NOMO-1 treated with dmso at 0.1 percent for 144 hours (cell line): ENCODE measurements around the gene SBNO2.

Experiments used
- DNase-seq: peaks from one replicate; lab custom pipeline; 2025; ENCODE audit not compliant: unreplicated experiment; lab: John Stamatoyannopoulos, UW

Gene SBNO2

DNA sequence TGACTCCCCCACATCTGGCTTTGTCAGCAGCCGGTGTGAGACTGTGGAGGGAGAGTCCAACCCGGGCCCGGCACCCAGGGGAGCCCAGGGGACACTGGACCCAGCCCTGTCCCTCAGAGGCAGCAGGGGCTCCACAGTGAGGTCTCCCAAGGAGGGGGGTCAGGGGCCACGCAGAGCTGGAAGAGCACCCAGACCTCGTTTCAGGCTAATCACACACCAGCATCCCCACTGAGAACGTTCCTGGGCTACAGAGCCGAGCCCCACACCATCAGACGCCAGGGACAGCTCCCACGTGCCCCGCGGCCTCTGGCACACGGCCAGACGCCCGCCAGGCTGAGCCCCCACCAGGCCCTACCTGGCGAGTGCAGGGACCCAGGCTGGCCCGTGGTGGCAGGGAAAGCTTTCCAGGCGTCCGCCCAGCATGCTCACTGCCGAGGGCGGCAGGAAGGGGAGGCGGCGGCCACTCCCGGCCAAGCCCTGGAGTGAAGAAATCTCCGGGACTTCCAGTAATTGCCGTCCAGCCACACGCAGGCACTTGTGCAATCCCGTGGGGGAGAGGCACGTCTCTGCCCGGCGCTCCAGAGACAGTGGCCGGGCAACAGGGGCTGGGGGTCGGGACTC is 19.2 kb downstream of the SBNO2 start:
- peak; percentile 30 for DNase-seq

GRCh38 chr19:1153891-1154730 is 20.0 kb downstream of the SBNO2 start:
- DNase-seq: no peak

- DNase-seq: no peak
Measured at GRCh38 chr19:1151917-1152587, 22.0 kb downstream of the SBNO2 start.

- DNase-seq: no peak
Measured at GRCh38 chr19:1151037-1151724, 22.9 kb downstream of the SBNO2 start.

DNA sequence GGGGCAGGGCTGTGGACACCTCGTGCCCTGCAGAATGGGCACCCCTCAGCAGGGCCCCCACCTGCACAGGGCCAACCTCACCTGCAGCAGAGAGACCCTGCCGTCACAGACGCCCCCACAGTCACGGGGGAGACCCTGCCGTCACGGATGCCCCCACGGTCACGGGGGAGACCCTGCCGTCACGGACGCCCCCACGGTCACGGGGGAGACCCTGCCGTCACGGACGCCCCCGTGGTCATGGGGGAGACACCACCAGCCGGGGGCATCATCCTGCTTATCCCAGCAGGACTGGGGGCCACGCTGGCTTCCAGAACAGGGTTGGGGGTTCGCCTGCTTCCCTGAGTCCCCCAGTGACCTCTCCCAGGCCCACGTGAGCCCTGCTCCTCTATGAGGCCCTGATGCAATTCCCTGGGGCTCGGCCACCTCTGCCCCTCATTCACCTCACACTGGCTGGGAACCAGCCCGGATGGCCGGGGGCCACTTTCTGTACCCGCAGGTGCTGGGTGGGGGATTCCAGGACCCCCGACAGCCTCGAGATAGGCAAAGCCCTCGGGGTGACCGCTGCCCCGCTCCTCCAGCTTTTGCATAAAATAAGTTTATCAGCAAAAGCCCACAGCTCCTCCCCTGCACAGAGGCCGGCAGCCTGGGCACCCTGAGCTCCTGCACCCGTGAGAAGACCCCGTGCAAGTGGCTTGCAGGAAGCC is 23.6 kb downstream of the SBNO2 start:
- no peak for DNase-seq

DNA sequence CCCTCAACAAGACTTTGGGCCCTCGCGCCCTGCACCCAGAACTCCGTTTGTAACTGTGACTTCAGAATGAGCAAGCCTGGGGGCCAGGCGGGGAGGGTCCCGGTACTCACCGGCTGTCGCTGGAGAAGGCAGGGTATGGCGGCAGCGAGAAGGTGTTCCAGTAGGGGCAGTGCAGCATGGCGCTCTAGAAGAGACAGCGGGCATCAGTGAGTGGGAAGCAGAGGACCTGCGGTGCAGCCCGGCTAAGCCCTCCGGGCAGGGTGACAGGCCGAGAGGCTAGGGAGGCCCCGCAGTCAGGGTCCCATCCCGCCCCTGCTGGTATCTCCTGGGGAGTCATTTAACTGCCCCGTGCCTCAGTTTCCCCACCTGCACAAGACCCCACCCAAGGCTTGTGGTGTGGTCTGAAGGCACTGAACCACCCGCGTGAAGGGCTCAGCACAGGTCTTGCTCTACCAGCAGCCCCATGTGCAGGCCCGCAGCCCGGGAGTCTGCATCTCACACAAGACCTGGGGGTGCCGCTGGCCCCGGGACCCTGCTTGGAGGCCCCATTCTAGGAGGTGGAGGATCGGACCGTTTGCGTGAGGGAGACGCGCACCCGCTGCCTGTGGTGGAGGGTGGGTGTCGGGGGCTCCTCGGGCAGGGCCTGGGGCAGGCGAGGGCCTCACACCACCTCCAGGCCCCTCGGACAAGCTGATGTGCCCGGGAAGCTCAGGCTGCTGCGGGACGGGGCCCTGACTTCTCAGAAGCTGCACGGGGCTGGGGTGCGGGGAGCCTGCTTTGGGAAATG is 24.6 kb downstream of the SBNO2 start:
- DNase-seq: no peak

DNA sequence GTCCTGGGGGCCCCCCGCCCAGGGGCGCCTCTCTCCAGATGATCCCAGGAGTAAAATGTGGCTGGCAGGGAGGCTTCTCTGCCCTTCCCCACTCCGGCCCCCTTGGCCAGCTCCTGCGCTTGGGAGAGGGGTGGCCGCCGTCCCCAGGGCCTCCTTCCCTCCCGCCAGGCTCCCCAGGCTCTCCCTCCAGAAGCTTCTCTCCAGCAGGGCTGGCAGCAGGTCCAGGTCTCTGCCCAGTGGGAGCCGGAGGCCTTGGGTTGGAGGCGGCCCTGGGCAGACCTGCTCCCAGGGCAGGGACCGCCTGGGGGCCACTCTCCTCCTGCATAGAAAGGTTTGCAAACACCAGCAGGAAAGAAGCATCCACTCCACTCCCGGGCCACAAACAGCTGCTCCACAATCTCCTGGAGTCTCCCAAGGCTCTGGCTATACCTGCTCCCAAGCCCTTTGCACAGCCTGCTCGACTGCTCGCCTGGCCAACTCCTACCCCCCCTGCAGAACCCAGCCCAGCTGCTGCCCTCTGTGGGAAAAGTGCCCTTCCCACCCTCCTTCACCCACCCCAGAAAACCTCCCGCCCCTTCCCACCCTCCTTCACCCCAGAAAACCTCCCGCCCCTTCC is 26.0 kb downstream of the SBNO2 start:
- no peak for DNase-seq

DNA sequence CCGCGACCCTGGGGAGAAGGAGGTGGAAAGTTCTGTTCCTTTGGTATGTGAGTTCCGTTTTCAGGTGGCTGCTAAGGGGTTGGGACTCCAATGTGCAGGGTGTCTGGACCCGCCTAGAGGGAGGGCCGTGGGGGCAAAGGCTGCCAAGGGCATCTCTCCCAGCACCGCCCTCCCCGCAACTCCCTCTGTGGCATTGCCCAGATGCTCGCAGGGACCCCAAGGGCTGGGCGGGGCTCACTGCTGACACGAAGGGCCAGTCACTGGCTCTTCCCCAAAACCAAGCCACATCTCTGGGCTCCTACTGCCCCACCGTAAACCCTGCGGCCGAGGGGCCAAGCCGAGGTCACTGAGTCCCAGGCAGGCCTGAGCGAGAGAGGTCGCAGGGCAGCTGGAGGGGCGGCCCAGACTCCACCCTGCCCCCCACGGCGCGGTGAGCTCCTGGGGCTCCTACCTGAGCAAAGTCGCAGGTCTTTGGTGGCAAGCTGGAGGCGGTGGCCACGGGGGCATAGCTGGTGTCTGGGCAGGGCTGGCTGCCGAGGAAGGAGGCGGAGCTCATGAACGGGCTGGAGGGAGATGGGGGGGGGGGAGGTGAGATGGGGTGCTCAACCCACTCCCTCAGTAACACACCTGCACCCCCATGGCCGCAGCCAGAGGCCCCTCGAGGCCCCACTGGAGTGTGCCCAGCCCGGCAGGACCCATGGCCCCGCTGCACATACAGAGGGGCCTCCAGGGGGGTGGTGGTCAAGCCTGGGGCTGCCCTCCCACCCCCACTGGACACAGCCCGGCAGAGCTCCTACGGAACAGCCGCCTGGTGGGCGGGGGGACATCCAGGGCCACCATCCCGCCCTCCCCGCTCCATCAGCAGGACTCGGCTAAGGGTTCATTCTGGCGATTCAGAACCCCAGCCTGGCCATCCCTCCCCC is 26.9 kb downstream of the SBNO2 start:
- DNase-seq: no peak

DNA sequence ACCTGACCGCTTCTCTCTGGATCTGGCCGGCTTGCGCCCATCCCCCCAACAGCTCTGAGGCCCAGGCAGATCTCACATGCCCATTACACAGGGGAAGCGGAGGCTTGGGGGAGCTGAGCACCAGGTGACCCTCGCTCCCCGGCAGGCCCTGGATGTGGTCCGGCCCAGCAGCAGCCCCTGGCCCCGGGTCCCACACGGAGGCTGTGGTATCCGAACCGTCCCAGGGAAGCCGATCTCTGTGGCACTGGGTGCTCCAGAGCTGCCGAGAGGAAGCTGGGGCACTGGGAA is 27.7 kb downstream of the SBNO2 start:
- DNase-seq: no peak

GRCh38 chr19:1145635-1146411 is 28.2 kb downstream of the SBNO2 start:
- no peak for DNase-seq

GRCh38 chr19:1144741-1145140 is 29.3 kb downstream of the SBNO2 start:
- no peak for DNase-seq

GRCh38 chr19:1143828-1144399 is 30.2 kb downstream of the SBNO2 start:
- no peak for DNase-seq

GRCh38 chr19:1141944-1142343 is 32.1 kb downstream of the SBNO2 start:
- DNase-seq: no peak

GRCh38 chr19:1140272-1141027 is 33.6 kb downstream of the SBNO2 start:
- DNase-seq: no peak

DNA sequence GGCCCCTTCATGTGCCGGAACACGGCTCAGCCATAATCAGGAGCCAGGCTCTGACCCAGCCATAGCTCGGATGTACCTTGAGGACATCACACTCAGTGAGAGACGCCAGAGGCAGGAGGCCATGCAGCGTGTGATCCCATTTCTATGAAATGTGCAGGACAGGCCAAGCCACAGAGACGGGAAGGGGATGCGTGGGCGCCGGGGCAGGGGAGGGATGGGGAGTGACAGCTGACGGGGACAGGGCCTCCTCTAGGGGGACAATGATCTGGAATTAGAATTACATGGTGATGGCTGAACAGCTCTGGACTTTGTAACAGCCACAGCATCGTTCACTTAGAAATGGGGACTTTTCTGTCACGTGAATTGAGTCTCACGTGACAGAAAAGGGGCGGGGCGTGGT is 34.9 kb downstream of the SBNO2 start:
- no peak for DNase-seq

- DNase-seq: no peak
Measured at GRCh38 chr19:1138121-1138520, 35.9 kb downstream of the SBNO2 start.
